B cell (primary cell): ENCODE data around the gene OR1E2. TPM values are rescaled to one million over a fixed set of nuclear protein-coding genes. Genes with fewer than 3 reads are reported as not detected.

Source experiments
- ATAC-seq: fragments of 200-7000 bp; cut with Tn5 transposase; one replicate; pipeline ENCODE4 v1.10.0; 2021; ENCODE audit warnings: low read depth, mild to moderate bottlenecking, moderate number of reproducible peaks, moderate library complexity
- CTCF ChIA-PET: fragments of 350-600 bp; sonication (Branson Sonifier 250); formaldehyde crosslinking; loops from one replicate; lab custom pipeline; 2021; ENCODE audit warnings: antibody characterized with exemption, inconsistent platforms; lab: Charles Lee
- POLR2A ChIA-PET: fragments of 350-600 bp; sonication (Branson Sonifier 250); formaldehyde crosslinking; loops from one replicate; lab custom pipeline; 2021; ENCODE audit warnings: antibody characterized with exemption; lab: Charles Lee
- DNase-seq: peaks from one replicate; pipeline ENCODE4 v3.0.0; 2013
- H2AFZ ChIP-seq: 2 replicates; pipeline ENCODE4 v1.6.1; 2012; ENCODE audit warnings: mild to moderate bottlenecking, low read depth, low read length; ENCODE audit not compliant: insufficient read depth, poor library complexity, severe bottlenecking
- H3K27ac ChIP-seq, 2 donors: 1 replicate in 1 of 2; 2 replicates in 1 of 2; pipeline ENCODE4 v1.5.1; 2012 to 2013; ENCODE audit warnings: low read length in 2 of 2, mild to moderate bottlenecking in 2 of 2, moderate library complexity in 1 of 2
- H3K27me3 ChIP-seq, 4 experiments: fragments of 200-600 bp in 1 of 4; sonication (generic) in 1 of 4; replicated peaks in 1 of 4; 1 replicate in 2 of 4; 2 replicates in 2 of 4; pipeline versions ENCODE4 v1.6.1 to v1.7.0; 2013 to 2016; ENCODE audit warnings: low read length in 3 of 4, mild to moderate bottlenecking in 2 of 4, mixed read lengths in 1 of 4, moderate library complexity in 1 of 4; ENCODE audit not compliant: insufficient read depth in 4 of 4, control insufficient read depth in 3 of 4; ENCODE audit errors: control extremely low read depth in 1 of 4
- H3K36me3 ChIP-seq, 2 experiments: replicated peaks in 1 of 2; 1 replicate in 1 of 2; 2 replicates in 1 of 2; pipeline versions ENCODE4 v1.6.1 to v1.7.1; 2013; ENCODE audit warnings: low read length in 1 of 2; ENCODE audit not compliant: insufficient read depth in 2 of 2, control insufficient read depth in 1 of 2; ENCODE audit errors: control extremely low read depth in 1 of 2, extremely low read depth in 1 of 2
- H3K4me1 ChIP-seq, 2 donors: fragments of 200-600 bp in 1 of 2; sonication (generic) in 1 of 2; 1 replicate in 1 of 2; 2 replicates in 1 of 2; pipeline versions ENCODE4 v1.5.1 to v1.6.1; 2013 to 2017; ENCODE audit warnings: low read length in 2 of 2; ENCODE audit not compliant: control insufficient read depth in 2 of 2, insufficient read depth in 2 of 2
- H3K4me2 ChIP-seq: replicated peaks from 2 replicates; pipeline ENCODE3; 2012; ENCODE audit warnings: mild to moderate bottlenecking, low read depth, low read length; ENCODE audit not compliant: poor library complexity, severe bottlenecking
- H3K4me3 ChIP-seq, 5 experiments: fragments of 200-600 bp in 1 of 5; sonication (generic) in 1 of 5; 1 replicate in 3 of 5; 2 replicates in 2 of 5; pipeline versions ENCODE4 v1.5.1 to v1.7.0; 2011 to 2016; ENCODE audit warnings: low read length in 4 of 5, mild to moderate bottlenecking in 4 of 5, low read depth in 2 of 5, control low read depth in 1 of 5, moderate library complexity in 1 of 5; ENCODE audit not compliant: insufficient read depth in 1 of 5; ENCODE audit errors: control extremely low read depth in 1 of 5, extremely low read depth in 1 of 5
- H3K79me2 ChIP-seq: fragments of 200-600 bp; sonication (generic); one replicate; pipeline ENCODE4 v1.6.0; 2016; ENCODE audit warnings: low read length; ENCODE audit not compliant: control insufficient read depth, insufficient read depth
- H3K9ac ChIP-seq: fragments of 200-600 bp; sonication (generic); 2 replicates; pipeline ENCODE4 v1.6.1; 2017; ENCODE audit warnings: mild to moderate bottlenecking, low read length, moderate library complexity
- H3K9me3 ChIP-seq, 3 donors: one replicate each; pipeline versions ENCODE4 v1.6.1 to v1.7.1; 2013; ENCODE audit warnings: low read length in 2 of 3; ENCODE audit not compliant: control insufficient read depth in 2 of 3, insufficient read depth in 1 of 3; ENCODE audit errors: control extremely low read depth in 1 of 3
- H4K20me1 ChIP-seq: 2 replicates; pipeline ENCODE4 v1.6.0; 2012; ENCODE audit warnings: mild to moderate bottlenecking, low read length; ENCODE audit not compliant: insufficient read depth, control insufficient read depth, poor library complexity, severe bottlenecking
- H3K27ac Mint-ChIP-seq: one replicate; pipeline ENCODE4 v1.8.0; 2021; ENCODE audit warnings: mixed read lengths
- H3K27me3 Mint-ChIP-seq: one replicate; pipeline ENCODE4 v1.8.0; 2021; ENCODE audit warnings: mixed read lengths
- H3K4me1 Mint-ChIP-seq: one replicate; pipeline ENCODE4 v1.8.0; 2021; ENCODE audit warnings: mixed read lengths
- H3K4me3 Mint-ChIP-seq: one replicate; pipeline ENCODE4 v1.8.0; 2021; ENCODE audit warnings: mixed read lengths
- H3K9me3 Mint-ChIP-seq: one replicate; pipeline ENCODE4 v1.8.0; 2022; ENCODE audit warnings: mixed read lengths; ENCODE audit not compliant: insufficient read depth
- EZH2 ChIP-seq: IDR thresholded peaks from 2 replicates; pipeline ENCODE4 v1.6.1; 2012; ENCODE audit warnings: borderline replicate concordance, low read depth, mild to moderate bottlenecking, moderate library complexity, low read length; ENCODE audit not compliant: insufficient read depth, poor library complexity, severe bottlenecking
- WGBS: methylation state at CpG from one replicate; pipeline ENCODE4 v1.1.5; 2013; ENCODE audit warnings: missing lambda C conversion rate; ENCODE audit not compliant: insufficient coverage; 5-methylcytosine and 5-hydroxymethylcytosine counted together
- intact Hi-C: fragments of 100-400 bp; cut with micrococcal nuclease; formaldehyde crosslinking; loops from one replicate; pipeline ENCODE4 v1.10.0; 2022
- polyA plus RNA-seq: library from polyadenylated mRNA; depleted of rRNA; stranded (reverse); fragments of >200 nt; gene quantifications from 2 replicates; pipeline ENCODE4 v1.2.3, GENCODE V29; 2012
- total RNA-seq, 2 donors: library from RNA; stranded (reverse); fragments of 120-200 nt in 1 of 2; gene quantifications; 1 replicate in 1 of 2; 2 replicates in 1 of 2; pipeline versions ENCODE4 v1.2.3 to v1.2.4, GENCODE V29; 2013 to 2022
- TF ChIP-seq, protein P1 (sequence below): fragments of 200-600 bp; IDR thresholded peaks from one replicate; pipeline ENCODE4 v1.8.0; 2022; ENCODE audit warnings: antibody characterized with exemption, mild to moderate bottlenecking

OR1E2 gene
- total and polyA plus RNA-seq, 2 donors (not counting 1 experiment from before 2014, with no cell fraction given), result not detected

DNA sequence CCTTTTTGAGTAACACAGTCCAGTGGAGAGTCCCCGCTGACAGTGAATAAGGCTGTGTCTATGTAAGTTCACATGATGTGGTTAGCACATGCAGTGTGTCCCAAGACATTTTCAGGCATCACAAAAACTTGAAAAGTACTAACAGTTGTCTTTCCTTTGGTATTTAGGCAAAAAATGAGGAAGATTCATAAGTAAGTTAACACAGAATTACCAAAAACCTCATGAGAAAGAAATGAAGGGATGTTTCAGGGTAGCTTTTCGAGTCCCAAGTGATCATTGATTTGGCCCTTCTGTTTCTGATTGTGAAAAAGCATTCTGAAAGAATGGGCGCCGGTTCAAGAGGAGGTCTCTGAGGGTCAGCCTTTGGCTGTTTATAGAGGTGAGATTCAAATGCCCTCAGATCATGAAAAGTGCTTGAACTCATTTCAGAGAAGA, 41.6 kb upstream of the OR1E2 start:
- TF ChIP-seq, protein P1, sequence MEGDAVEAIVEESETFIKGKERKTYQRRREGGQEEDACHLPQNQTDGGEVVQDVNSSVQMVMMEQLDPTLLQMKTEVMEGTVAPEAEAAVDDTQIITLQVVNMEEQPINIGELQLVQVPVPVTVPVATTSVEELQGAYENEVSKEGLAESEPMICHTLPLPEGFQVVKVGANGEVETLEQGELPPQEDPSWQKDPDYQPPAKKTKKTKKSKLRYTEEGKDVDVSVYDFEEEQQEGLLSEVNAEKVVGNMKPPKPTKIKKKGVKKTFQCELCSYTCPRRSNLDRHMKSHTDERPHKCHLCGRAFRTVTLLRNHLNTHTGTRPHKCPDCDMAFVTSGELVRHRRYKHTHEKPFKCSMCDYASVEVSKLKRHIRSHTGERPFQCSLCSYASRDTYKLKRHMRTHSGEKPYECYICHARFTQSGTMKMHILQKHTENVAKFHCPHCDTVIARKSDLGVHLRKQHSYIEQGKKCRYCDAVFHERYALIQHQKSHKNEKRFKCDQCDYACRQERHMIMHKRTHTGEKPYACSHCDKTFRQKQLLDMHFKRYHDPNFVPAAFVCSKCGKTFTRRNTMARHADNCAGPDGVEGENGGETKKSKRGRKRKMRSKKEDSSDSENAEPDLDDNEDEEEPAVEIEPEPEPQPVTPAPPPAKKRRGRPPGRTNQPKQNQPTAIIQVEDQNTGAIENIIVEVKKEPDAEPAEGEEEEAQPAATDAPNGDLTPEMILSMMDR, result no peak
- TF ChIP-seq EZH2, result no peak
- ChIA-PET POLR2A (no interaction called here), CTCF (no interaction called here)
- intact Hi-C loops, result no loop called here
- Histone ChIP-seq H3K27me3 (peaks cover 0 to 4% (median 1%) of the 10 kb centered on the region in 4 experiments), H3K9ac (no peak overlapping the region), H3K4me2 (no peak overlapping the region), H3K79me2 (no peaks in the 10 kb centered on the region), H3K4me3 (no peak overlapping the region), H2AFZ (no peak overlapping the region), H3K36me3 (no peaks in the 10 kb centered on the region), H3K4me1 (no peaks in the 10 kb centered on the region), H4K20me1 (no peaks in the 10 kb centered on the region), H3K27ac (no peak overlapping the region), H3K9me3 (peaks cover 0 to 3% (median 0%) of the 10 kb centered on the region in 3 donors)
- ATAC-seq, result no peak
- Mint-ChIP-seq H3K4me3 (no peak overlapping the region), H3K27ac (no peak overlapping the region), H3K9me3 (no peaks in the 10 kb centered on the region), H3K27me3 (peaks cover 10% of the 10 kb centered on the region), H3K4me1 (peaks cover 3% of the 10 kb centered on the region)
- no peak for DNase-seq
- WGBS, result 69% methylated on average over 2 of the region's 4 CpGs

DNA sequence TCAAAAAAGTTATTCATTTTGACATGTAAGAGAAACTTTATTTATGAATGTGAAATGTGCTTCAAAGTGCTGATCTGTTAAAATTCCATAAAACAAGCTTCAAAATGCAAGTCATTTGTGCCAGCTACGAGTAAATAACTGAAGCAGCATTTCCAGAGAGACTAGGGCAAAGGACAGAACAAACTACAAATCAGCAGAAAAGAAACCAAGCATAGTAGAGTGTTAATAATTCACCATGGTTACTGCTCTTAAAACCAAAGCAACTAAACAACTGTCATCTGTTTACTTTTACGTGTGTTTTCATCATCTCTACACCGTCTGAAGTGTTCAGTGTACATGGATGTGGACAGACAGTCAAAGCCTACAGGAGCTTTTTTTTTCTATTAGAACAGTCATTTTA, 40.6 kb upstream of the OR1E2 start:
- DNase-seq, result no peak
- peaks cover 3% of the 10 kb centered on the region for H3K4me1 Mint-ChIP-seq
- TF ChIP-seq EZH2, result no peak
- TF ChIP-seq, protein P1, result no peak
- POLR2A ChIA-PET, result no interaction called here
- H3K9me3 Mint-ChIP-seq, result no peaks in the 10 kb centered on the region
- peaks cover 0 to 3% (median 0%) of the 10 kb centered on the region in 3 donors for H3K9me3 ChIP-seq
- peaks cover 0 to 3% (median 0%) of the 10 kb centered on the region in 4 experiments for H3K27me3 ChIP-seq
- H3K27ac Mint-ChIP-seq, result no peak overlapping the region
- no peak overlapping the region for H3K27ac ChIP-seq
- no CpG with 5 or more reads among the region's 3 CpGs for WGBS
- H3K79me2 ChIP-seq, result no peaks in the 10 kb centered on the region
- H3K36me3 ChIP-seq, result no peaks in the 10 kb centered on the region
- CTCF ChIA-PET, result no interaction called here
- H3K27me3 Mint-ChIP-seq, result peaks cover 13% of the 10 kb centered on the region
- no peak overlapping the region for H3K4me2 ChIP-seq
- H3K4me1 ChIP-seq, result no peaks in the 10 kb centered on the region
- no peak for ATAC-seq
- no peaks in the 10 kb centered on the region for H4K20me1 ChIP-seq
- no peak overlapping the region for H3K4me3 Mint-ChIP-seq
- no peak overlapping the region for H3K4me3 ChIP-seq
- H2AFZ ChIP-seq, result no peak overlapping the region
- intact Hi-C loops, result no loop called here
- no peak overlapping the region for H3K9ac ChIP-seq
